GM12875 (cell line): Measurements from ENCODE around the gene ITIH3.

Experiments
- H3K4me3 ChIP-seq: one replicate; pipeline ENCODE4 v1.5.1; 2011; ENCODE audit warnings: low read depth, low read length, control low read depth
- TF ChIP-seq, protein P1 (sequence below): IDR thresholded peaks from 2 replicates; pipeline ENCODE4 v1.5.1; 2011; ENCODE audit warnings: low read depth, mild to moderate bottlenecking, control low read depth, inconsistent platforms, low read length, moderate library complexity, borderline replicate concordance; ENCODE audit not compliant: insufficient read depth

The ITIH3 gene

GRCh38 chr3:52794612-52795099, at the start of gene ITIH3:
TSS of gene ITIH3 (plus strand) at chr3:52794796. CDS start at chr3:52794804, 8 bp downstream.
- TF ChIP-seq, protein P1, sequence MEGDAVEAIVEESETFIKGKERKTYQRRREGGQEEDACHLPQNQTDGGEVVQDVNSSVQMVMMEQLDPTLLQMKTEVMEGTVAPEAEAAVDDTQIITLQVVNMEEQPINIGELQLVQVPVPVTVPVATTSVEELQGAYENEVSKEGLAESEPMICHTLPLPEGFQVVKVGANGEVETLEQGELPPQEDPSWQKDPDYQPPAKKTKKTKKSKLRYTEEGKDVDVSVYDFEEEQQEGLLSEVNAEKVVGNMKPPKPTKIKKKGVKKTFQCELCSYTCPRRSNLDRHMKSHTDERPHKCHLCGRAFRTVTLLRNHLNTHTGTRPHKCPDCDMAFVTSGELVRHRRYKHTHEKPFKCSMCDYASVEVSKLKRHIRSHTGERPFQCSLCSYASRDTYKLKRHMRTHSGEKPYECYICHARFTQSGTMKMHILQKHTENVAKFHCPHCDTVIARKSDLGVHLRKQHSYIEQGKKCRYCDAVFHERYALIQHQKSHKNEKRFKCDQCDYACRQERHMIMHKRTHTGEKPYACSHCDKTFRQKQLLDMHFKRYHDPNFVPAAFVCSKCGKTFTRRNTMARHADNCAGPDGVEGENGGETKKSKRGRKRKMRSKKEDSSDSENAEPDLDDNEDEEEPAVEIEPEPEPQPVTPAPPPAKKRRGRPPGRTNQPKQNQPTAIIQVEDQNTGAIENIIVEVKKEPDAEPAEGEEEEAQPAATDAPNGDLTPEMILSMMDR: no peak
- no peak within 1 kb of the TSS for H3K4me3 ChIP-seq

GRCh38 chr3:52752045-52752660, 42.4 kb upstream of the ITIH3 start:
- TF ChIP-seq, protein P1: no peak

GRCh38 chr3:52754373-52754772, 40.2 kb upstream of the ITIH3 start:
- H3K4me3 ChIP-seq: no peak overlapping the region
- TF ChIP-seq, protein P1: no peak

More at GRCh38 chr3:52752045-52752660, 42.4 kb upstream of the ITIH3 start:
- no peak overlapping the region for H3K4me3 ChIP-seq

DNA sequence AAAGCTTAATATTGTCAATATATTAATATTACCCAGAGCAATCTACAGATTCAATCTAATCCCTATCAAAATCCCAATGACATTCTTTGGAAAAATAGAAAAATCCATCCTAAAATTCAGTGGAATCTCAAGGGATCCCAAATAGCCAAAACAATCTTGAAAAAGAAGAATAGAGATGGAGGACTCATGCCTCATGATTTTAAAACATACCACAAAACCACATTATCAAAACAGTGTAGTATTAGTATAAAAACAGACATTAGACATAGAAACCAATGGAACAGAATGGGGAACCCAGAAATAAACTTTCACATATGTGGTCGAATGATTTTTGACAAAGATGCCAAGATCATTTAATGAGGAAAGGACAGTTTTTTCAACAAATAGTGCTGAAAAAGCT, 38.5 kb upstream of the ITIH3 start:
- TF ChIP-seq, protein P1: no peak

DNA sequence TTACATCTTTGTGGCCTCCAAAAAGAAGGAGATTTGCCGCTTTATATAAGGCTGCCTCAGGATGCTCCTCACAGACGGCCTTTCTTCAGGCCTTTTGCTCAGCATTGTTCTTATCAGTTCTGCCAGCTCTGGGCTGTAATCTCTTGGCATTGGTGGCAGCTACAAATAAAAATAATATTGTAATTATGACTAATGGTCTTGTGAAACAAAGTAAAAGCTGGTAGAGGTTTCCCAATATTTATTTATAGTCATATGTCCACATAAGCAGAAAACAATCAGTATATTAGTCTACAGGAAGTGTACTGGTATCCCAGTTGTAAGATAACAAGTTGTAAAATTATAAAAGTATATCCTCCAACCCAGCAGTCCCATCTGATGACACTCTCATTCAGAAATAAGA, 31.1 kb upstream of the ITIH3 start:
- TF ChIP-seq, protein P1: no peak
- H3K4me3 ChIP-seq: no peak overlapping the region

More for the DNA sequence above, 38.5 kb upstream of the ITIH3 start:
- no peak overlapping the region for H3K4me3 ChIP-seq

DNA sequence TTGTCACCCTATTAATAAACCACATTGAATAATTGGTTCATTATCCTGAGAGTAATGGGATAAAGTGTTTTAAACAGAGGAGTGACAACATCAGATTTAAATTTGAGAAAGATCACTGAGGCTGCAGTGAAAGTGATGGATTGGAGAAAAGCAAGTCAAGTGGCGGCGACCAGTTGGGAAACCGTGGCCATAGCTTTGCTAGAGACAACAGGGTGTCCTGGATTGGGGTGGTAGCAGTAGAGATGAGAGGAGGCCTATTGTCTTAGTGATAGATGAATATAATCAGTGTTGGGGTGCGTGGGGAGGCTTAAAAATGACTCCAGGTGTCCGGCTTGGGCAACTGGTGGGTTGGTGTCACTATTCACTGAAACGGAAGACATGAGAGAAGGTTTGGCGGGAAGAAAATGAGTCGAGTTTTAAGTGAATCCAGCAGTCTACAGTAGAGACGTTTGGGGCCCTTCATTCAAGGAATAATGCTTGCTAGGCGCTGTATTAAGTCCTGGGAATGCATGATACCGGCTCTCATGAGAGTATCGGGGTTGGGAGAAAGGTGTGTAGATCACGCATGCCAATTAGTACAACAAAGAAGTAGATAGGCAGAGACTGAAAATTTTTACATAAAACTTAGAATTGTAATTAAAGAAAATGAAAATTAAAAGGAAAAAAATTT, 24.7 kb upstream of the ITIH3 start:
- TF ChIP-seq, protein P1: no peak
- H3K4me3 ChIP-seq: peak overlapping the region; percentile 82

GRCh38 chr3:52770496-52771333, 23.9 kb upstream of the ITIH3 start, which contains the start of gene NEK4:
TSS of gene NEK4 (minus strand) at chr3:52770940. CDS start at chr3:52770746, 194 bp downstream.
- peak within 1 kb of the TSS; percentile 82 for H3K4me3 ChIP-seq
- TF ChIP-seq, protein P1: no peak
